ENCODE measurements around the gene GMPPB.
"Not testable (repeated sequence)": the region's sequence is repeated elsewhere in the genome, so short reads cannot be mapped to it uniquely, and the experiment has no call there.

Gene GMPPB

GRCh38 chr3:49712631-49713317 is 11.0 kb downstream of the GMPPB start:
- no peak for DNase-seq

- no peak for DNase-seq
Observed at GRCh38 chr3:49712166-49712565, 11.6 kb downstream of the GMPPB start.

- no peak for DNase-seq
Observed at GRCh38 chr3:49711489-49711888, 12.3 kb downstream of the GMPPB start.

GRCh38 chr3:49709852-49710251 is 13.9 kb downstream of the GMPPB start:
- DNase-seq = no peak

- no peak for DNase-seq
Observed at GRCh38 chr3:49707113-49707480, 16.7 kb downstream of the GMPPB start.

GRCh38 chr3:49706456-49707112 is 17.2 kb downstream of the GMPPB start:
- no peak for DNase-seq

- DNase-seq = no peak
Observed at GRCh38 chr3:49705390-49705960, 18.3 kb downstream of the GMPPB start.

GRCh38 chr3:49704629-49705028 is 19.1 kb downstream of the GMPPB start:
- DNase-seq = no peak

GRCh38 chr3:49703956-49704355 is 19.8 kb downstream of the GMPPB start:
- no peak for DNase-seq

- DNase-seq = peak; percentile 73
Observed at GRCh38 chr3:49703443-49703927, 20.3 kb downstream of the GMPPB start.

- no peak for DNase-seq
Observed at GRCh38 chr3:49702672-49703071, 21.1 kb downstream of the GMPPB start.

- no peak for DNase-seq
Observed at GRCh38 chr3:49701388-49702077, 22.2 kb downstream of the GMPPB start.

- no peak for DNase-seq
Observed at GRCh38 chr3:49700453-49701128, 23.2 kb downstream of the GMPPB start.

GRCh38 chr3:49700014-49700413 is 23.7 kb downstream of the GMPPB start:
- DNase-seq = no peak

GRCh38 chr3:49699281-49699979 is 24.3 kb downstream of the GMPPB start:
- DNase-seq = no peak

- DNase-seq = not testable (repeated sequence)
Observed at GRCh38 chr3:49695350-49696015, 28.3 kb downstream of the GMPPB start.

- DNase-seq = not testable (repeated sequence)
Observed at GRCh38 chr3:49694409-49695070, 29.2 kb downstream of the GMPPB start.

- DNase-seq = not testable (repeated sequence)
Observed at GRCh38 chr3:49691481-49691880, 32.3 kb downstream of the GMPPB start.

- not testable (repeated sequence) for DNase-seq
Observed at GRCh38 chr3:49690856-49691255, 32.9 kb downstream of the GMPPB start.

GRCh38 chr3:49689908-49690624 is 33.7 kb downstream of the GMPPB start:
- not testable (repeated sequence) for DNase-seq
